ENCODE data around the gene FOXJ1.

The FOXJ1 gene

GRCh38 chr17:76160896-76161528 lies 20.0 kb upstream of the FOXJ1 start:
- DNase-seq (ENCODE audit: low read depth in 2 of 2): no peak

DNA sequence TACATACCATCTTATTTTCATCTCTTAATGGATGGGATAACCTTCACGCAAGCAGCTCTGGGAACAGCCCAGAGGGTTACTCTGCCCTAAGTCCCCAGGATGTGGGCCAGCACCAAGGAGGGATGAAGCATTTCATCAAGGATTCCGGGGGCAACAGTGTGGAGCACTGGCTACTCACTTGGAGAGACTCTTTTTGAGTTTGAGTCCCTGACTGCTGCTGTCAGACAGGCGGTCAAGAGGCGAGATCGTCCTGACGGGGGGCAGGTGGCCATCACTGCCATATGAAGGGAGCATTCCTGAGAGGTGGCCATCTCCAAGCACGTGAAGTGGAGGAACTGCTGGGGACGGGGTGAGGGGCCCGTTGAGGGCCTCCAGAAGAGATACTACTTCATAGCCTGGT lies 18.1 kb upstream of the FOXJ1 start:
- DNase-seq (ENCODE audit: low read depth in 2 of 2): no peak

DNA sequence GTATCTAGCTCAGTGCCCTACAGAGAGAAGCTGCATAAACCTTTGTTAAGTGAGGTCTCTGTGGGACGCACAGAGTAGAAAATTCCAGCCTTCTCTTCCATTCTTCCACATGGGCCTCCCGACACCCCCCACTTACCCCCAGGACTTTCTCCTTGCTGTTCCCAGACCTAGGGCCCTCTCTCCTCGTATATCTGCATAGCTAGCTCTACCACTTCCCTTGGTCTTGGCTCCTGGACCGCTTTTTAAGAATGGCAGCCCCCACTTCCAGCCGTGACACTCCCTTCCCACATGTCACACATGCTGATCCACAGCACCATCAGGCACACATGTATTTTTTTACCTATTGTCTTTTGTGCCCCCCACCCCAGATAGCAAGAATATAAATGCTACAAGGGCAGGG lies 16.7 kb upstream of the FOXJ1 start:
- no peak for DNase-seq (ENCODE audit: low read depth in 2 of 2)

- DNase-seq (ENCODE audit: low read depth in 2 of 2): no peak
Observed at GRCh38 chr17:76156662-76156991, 15.6 kb upstream of the FOXJ1 start.

GRCh38 chr17:76155988-76156661 lies 15.1 kb upstream of the FOXJ1 start:
- no peak for DNase-seq (ENCODE audit: low read depth in 2 of 2)

- DNase-seq (ENCODE audit: low read depth in 2 of 2): no peak
Observed at GRCh38 chr17:76154936-76155845, 14.1 kb upstream of the FOXJ1 start.

GRCh38 chr17:76154292-76154691 lies 13.2 kb upstream of the FOXJ1 start:
- no peak for DNase-seq (ENCODE audit: low read depth in 2 of 2)

GRCh38 chr17:76153640-76154039 lies 12.6 kb upstream of the FOXJ1 start:
- no peak for DNase-seq (ENCODE audit: low read depth in 2 of 2)

GRCh38 chr17:76153202-76153601 lies 12.2 kb upstream of the FOXJ1 start:
- DNase-seq (ENCODE audit: low read depth in 2 of 2): no peak

DNA sequence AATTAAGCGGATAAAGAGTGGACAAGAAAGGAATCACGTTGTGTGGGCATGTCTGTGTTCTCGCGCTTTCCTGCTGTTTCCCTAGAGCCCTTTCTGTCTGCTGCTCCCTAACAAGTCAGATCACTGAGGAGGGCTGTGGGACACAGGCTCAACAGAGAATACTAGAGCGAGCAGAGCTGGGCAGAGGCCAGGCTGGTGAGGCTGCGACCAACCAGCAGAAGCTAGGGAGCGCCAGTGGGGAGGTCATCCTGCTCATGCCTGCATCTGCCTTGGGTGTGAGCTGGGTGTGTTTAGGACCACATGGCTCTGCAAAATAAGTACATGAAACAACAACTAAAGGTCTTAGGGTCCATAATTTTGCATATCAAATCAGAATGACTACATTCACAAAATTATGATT lies 11.5 kb upstream of the FOXJ1 start:
- no peak for DNase-seq (ENCODE audit: low read depth in 2 of 2)

GRCh38 chr17:76151896-76152454 lies 10.9 kb upstream of the FOXJ1 start:
- no peak for DNase-seq (ENCODE audit: low read depth in 2 of 2)

GRCh38 chr17:76150712-76151622 lies 9.9 kb upstream of the FOXJ1 start:
- no peak for DNase-seq (ENCODE audit: low read depth in 2 of 2)

DNA sequence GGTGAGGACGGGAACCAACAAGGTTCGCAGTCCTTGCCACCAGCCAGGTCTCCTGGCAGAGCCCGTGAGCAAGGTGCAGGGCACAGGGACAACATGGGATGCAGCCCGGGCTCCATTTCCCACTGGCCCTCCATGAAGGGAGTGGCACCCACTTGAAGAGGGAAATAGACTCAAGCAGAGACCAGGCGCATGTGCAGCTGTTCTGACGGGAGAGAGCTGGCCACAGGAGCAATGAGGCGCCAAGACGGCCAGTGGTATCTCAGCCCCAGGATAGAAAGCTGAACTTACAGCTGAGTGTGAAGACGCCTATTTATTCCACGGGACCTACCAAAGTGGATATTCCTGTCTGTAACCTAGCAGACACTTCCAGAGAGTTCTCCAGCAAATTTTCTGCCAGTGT lies 8.2 kb upstream of the FOXJ1 start:
- no peak for DNase-seq (ENCODE audit: low read depth in 2 of 2)

GRCh38 chr17:76148015-76148326 lies 6.9 kb upstream of the FOXJ1 start:
- DNase-seq (ENCODE audit: low read depth in 2 of 2): no peak

GRCh38 chr17:76147211-76148014 lies 6.4 kb upstream of the FOXJ1 start:
- DNase-seq (ENCODE audit: low read depth in 2 of 2): no peak

GRCh38 chr17:76146053-76146851 lies 5.2 kb upstream of the FOXJ1 start:
- no peak for DNase-seq (ENCODE audit: low read depth in 2 of 2)

DNA sequence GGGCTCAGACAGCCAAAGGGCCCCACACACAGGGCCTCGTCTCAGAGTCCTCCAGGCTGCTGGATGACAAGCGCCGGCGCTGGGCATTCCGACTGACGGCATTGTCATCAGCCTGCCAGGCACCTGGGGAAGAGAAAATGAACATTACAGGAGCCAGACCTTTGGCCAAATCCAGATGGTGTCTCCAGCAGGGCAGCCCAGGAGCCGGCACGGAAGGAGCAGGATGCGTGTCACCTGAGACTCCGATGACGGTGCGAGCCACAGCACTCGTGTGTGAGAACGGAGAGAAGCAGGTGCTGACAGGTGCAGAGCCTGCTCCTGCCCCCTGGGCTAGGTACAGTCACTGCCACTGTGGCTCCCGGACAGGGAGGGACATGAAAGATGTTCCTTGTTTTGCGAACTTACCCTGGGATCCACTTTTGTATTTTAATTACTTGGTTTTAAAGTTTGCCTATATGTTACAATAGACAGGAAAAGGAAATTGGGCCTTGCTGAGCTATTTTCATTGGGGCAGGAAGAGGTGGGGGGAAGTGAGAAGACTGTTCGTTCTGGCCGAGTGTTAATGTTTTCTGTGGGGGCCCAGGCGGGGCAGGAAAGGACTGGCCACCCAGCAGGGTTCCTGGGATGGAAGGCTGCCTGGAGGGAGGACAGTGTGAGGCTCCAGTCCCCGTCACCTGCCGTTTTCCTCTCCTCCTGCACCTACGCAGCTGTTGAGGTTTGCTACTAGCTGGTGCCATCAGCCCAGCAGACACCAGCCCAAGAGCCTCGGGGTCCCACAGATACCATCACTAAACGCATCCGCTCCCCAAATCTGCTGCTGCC lies 4.4 kb upstream of the FOXJ1 start:
- DNase-seq (ENCODE audit: low read depth in 2 of 2): no peak

DNA sequence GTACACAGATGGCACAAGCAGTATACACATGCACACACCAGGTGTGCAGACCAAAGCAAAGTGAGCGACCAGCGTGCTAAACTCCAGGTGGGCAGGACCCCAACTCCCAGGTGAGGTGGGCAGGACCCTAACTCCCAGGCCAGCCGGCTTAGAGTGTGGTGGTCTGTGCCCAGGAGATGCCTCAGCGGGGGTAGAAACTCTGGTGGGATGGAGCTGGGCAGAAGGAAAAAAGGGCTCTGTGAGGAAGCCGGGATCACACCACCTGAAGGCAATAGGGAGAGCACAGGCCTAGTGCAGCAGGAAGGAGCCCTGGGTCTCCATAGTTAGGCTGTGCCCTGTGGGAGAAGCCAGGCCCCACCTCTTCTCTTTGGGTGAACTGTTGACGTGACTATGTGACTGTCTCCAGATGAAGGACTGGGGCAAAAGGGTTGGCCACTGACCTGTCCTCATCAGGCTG lies 1.6 kb upstream of the FOXJ1 start:
- DNase-seq (ENCODE audit: low read depth in 2 of 2): no peak

GRCh38 chr17:76142039-76142584 lies 1.1 kb upstream of the FOXJ1 start:
- no peak for DNase-seq (ENCODE audit: low read depth in 2 of 2)

Measured in stimulated activated CD8-positive, alpha-beta memory T cell treated with anti-CD3 and anti-CD28 coated beads, Interleukin-2, amount 100 ng/mL, for 48 hours (primary cell).